Skin of body (tissue), 2 donors: Measurements from ENCODE around the gene BRD4. TPM values are rescaled to one million over a fixed set of nuclear protein-coding genes. Genes with fewer than 3 reads are reported as not detected.
A peak's percentile ranks its signal among the peaks of the same experiment; 100 is the strongest.

ENCODE experiments used
- DNase-seq: peaks from one replicate; lab custom pipeline; 2025; lab: John Stamatoyannopoulos, UW
- total RNA-seq: library from RNA; depleted of rRNA; stranded (reverse); fragments of >200 nt; gene quantifications from one replicate; pipeline ENCODE4 v1.2.3, GENCODE V29; 2014

The BRD4 gene
- total RNA-seq, 1 donor from 2014 or later, result 23.1 TPM

DNA sequence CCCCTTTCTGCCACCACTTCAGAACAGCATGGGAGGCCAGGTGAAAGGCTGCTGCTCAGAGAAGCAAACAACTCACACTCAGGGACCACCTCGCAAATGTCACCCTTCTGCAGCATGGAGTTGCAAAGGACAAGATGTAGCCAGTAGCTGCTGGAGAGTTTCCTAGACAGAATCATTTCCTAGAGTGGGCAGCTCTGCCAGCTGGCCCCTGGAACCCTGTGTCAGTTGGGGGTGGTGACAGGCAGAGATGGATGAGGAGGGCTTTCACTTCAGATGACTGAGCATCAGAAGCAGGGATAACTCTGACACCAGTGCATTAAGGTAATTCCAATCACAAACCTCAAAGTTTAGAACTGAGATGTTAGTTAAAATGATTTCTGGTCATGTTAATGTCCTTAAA lies 65.7 kb downstream of the BRD4 start:
- no peak for DNase-seq

DNA sequence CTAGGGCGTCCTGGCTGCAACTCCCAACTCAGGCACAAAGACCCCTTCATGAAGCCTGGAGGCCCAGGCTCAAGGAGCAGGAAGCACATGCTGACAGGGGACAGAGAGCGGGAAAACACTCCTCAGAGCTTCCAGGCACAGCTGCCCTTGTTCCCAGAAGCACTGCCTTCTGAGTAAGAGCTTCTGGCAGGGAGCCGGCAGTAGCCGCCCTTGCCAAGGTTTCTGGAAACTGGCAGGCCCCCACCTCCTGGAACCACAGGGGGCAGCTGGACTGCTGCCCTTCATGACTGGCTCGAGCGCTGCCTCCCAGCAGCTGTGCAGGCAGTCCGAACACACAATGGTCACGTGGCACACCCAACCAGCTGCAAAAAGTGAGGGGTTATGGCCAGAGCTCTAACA lies 66.5 kb downstream of the BRD4 start:
- peak; percentile 52 for DNase-seq

DNA sequence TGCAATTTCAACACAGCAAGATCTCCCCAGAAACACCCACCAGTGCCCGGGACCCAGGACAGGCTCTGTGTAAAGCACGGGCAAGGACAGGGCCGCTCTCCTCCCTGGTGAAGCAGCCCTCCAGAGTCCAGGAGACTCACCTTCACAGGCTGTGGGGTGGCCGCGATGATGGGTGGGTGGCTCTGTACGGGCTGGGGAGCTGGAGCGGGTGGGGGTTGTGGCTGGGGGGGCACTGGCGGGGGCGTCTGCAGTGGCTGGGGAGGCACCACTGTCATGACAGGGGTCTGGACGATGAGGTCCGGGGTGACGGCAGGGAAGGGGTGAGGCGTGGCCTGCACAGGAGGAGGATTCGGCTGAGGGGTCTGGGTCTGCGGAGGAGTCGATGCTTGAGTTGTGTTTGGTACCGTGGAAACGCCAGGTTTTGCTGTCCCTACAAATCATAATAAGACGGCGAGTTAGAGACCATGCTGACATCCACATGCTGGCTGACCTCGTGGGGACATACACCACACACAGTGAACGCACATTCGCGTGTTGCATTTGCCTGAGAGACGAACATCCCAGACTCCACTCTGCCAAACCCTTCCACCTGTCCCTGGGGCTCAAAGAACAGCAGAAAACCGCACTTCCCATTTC lies 67.0 kb downstream of the BRD4 start:
- DNase-seq, result no peak

DNA sequence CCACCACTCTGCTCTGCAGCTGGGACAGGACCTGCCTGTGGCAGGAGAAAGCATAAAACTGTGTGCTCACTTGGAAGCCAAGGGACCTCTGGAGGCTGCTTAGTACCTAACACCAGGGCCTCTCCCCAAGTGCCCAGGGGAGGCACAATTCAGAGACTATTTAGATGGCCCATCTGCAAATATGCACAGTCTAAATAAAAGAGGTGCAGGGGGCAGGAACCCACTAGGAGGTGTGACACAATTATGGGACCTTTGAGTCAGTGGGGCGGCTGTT lies 67.5 kb downstream of the BRD4 start:
- DNase-seq, result no peak

DNA sequence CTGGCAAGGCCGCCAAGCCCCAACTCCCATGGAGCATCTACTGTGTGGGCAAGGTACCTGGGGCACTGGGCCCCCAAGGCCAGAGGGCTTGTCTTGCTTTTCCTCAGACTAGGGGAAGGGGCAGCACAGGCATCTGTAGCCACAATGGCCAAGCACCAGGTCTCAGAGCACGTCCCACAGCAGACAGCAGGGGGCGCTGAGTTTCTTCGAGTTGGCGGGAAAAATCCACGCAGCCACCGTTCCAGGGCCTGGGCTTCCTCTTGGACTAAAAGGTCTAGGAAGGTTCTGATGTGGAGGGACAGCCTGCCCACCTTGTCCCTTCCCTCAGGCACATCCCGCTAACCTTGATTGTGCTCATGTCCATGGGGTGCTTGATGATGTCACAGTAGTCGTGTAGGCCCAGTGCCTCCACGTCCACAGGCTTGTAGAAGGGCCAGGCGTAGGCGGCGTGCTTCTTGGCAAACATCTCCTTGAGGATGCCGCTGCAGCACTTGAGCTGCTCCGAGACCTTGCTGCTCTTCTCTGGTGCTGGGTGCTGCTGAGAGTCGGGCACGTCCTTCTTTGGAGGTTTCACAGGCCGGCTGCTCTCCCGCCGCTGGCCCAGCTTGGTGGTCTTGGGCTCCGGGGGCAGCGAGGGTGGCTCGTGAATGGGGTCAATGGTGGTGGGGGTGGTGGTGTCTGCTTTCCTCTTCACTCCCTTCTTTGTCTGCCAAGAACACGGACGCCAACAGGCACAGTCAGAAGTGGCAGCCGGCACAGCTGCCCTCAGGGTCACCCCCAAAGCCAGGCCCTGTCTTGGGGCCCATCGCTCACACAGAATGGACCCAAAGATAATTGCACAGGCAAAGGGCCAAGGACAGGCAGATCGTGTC lies 68.0 kb downstream of the BRD4 start:
- DNase-seq, result no peak

DNA sequence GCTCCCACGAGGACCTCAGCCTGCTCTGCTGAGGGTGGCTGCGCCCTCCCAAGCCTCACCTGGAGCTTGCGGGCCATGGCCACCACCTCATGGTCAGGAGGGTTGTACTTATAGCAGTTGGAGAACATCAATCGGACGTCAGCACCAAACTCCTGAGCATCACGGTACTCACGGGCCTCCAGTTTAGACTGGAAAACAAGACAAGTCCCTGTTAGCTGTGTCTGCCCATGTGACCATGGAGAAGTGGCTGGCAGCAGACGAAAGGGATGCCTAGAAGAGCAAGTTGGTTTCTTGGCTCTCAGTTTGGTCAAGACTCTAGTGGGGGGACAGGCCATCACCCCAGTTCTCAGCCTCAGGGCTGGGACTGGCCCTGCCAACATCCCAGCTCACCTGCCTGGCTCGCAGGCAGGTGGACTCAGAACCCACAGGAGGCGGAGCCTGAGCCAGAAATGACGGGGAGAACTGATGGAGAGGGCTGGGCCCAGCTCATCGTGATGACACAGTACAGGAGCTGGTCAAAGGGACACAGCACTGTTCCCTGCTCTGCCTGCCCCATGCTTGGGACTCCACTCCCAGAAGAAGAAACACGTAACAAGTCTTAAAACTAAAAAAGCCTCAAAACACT lies 68.9 kb downstream of the BRD4 start:
- DNase-seq, result no peak

DNA sequence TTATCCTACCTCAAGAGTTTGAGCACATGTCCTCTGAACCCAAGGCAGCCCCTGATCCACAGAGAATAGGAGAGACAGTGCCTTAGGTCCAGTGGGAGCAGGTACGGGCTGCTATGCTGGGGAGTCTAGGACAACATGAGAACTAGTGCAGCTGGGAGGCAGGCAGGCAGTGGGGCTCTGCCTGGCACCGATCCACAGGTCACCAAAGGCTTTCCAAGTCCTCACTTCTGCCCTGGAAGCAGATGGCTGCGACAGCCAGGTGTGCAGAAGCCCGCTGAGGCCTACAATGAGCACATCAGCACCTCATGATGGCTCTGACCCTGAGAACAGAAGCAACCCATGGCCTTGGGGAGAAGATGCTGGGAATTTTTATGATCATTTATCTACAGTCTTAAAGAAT lies 70.3 kb downstream of the BRD4 start:
- no peak for DNase-seq

DNA sequence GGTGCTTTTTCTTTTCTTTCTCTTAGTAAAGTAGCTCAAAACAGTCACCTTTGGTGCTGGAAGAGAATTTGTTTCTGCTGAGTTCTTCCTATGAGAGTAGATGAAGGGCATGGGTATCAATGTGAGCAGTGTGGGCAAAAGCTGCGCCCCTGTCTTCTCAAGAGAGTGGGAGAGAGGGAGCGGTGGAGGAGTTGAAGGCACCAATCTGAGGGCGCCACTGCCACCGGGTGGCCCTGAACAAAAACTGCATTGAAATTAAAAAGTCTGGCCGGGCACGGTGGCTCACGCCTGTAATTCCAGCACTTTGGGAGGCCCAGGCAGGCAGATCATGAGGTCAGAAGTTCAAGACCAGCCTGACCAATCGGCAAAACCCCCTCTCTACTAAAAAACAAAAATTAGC lies 71.4 kb downstream of the BRD4 start:
- DNase-seq, result no peak

DNA sequence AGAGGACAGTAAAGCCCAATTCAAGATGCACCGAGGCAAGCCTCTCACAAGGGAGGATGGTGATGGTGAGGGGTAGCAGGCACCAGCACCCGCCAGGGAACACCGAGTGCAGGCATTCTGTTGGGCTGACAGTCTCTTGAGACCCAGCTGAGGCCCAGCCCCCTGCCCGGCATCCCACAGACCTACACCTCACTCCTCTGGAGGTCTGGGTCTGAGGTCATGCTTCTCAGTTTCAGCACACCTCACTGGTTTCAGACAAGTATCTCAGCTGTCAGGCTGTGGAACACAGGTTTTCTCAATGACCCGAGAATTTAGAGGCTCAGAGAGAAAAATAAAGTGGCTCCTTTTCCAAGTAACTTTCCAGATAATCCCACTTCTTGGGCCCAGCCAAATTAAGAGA lies 72.4 kb downstream of the BRD4 start:
- no peak for DNase-seq

DNA sequence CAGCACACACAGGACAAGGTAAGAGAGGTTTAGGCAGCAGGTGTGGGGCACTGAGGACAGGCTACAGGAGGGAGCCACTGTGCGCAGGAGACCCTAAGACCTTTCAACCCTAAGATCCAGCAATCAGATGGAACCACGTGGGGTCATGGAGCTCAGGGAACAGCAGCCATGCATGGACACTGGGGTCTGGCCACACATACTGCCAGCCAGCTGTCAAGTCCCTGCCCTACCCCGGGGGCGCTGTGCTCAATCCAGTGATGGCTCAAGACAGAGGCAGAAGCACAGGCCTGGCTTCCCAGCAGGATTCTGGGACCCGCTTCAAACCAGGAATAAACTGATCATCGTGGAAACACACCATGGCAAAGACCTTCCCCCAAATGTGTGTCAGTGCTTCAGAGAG lies 74.6 kb downstream of the BRD4 start:
- DNase-seq, result no peak

DNA sequence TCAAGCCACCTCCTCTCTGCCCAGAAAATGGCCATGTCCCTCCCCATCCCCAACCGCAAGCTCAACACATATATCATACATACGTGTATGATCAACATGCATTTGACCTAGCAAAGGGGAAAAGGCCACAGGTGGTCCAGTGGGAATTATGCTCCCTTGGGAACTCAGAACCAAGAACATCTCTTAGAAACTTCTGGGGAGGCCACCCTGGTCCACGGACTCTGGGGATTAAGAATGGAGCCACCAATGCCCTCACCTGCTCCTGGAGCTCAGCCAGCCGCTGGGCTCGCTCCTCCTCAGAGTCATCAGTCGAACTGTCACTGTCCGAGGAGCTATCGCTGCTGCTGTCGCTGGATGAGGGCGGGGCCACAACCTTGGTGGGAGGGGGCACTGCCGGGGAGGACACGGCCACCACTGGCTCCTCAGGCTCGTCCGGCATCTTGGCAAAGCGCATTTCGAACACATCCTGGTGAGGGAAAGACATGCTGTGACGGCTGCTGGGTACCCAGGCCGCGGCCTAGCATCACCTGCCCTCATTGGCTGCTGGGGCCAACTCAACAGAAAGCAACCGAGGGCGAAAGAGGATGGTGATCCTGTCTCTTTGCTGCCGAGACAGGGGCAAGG lies 75.5 kb downstream of the BRD4 start:
- no peak for DNase-seq

DNA sequence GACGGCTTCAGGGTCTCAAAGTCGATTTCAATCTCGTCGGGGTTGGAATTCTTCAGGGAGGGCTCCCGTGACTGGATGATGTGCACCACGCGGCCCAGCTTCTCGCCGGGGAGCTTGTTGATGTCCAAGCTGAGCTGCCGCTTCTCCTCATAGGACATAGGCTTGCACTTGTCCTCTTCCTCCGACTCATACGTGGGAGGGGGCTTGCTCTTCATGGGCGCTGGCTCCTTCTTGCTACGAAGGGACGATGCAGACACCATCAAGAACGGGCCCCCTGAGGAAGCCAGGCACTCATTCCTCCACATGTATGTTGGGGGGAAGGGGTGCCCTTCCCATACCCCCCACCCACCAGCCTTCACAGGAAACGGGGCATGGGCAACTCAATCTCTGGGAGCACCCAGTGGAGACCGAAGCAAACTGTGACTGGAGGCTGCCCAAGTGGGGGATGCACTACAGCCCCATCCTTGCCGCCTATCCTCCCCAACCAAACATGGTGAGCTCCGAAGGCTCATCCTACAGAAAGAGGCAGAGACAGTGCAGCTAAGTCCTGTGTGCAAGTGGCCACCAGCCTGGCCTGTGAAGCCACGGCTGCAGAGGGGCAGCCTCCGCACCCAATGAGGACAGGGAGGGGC lies 76.9 kb downstream of the BRD4 start:
- DNase-seq, result no peak

DNA sequence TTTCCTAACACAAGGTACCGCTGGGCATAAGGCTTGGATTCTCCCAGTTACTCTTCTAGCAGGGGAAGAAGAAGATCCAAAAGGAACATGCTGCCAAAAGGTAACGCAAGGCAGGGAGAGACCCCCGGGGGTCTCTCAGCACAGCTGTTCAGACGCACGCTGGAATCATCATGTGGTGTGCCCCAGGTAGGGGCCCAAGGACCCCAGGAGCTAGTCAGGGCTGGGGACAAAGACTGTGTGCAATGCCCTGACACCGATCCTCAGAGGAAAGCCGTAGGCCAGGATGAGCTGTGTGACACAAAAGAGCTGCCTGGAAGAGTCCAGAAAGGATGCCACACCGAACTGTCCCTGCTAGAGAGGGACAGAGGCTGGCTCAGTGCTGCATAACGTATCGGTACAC lies 77.8 kb downstream of the BRD4 start:
- no peak for DNase-seq

DNA sequence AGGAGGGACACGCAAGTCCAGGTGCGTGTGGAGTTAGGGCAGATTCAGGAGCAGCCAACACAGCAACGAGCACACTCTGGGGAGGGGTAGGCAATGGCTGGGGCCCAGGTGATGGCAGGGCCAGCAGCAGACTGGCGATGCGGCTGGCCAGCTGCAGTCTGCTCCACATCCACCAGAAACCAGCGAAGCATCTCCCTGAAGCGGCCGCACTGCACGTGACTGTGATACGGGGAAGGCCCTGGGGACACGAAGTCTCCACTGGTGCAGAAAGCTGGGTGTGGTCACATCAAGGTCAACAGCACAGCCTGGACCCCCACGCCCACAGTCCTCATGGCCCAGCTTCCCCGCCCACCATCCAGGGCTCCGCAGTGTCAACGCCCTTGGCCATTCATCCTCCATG lies 78.8 kb downstream of the BRD4 start:
- no peak for DNase-seq

DNA sequence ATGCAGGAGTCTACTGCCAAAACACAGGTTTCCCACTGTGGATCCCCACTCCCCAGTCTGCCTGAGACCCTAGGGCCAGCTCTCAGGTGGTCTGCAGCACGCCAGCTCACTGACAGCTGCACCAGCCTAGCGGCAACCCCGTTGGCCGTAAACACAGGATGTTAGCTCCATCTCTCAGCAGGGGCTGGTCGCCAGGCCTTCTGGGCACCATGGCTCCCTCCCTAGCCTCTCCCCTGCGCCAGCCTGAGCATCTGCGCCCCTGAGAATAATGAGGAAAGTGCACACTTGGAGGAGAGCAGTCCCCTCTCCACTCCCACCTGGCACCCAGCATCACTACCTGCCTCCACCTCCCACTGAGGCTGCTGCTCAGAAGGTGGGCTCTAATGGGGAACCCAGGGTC lies 79.3 kb downstream of the BRD4 start:
- no peak for DNase-seq

DNA sequence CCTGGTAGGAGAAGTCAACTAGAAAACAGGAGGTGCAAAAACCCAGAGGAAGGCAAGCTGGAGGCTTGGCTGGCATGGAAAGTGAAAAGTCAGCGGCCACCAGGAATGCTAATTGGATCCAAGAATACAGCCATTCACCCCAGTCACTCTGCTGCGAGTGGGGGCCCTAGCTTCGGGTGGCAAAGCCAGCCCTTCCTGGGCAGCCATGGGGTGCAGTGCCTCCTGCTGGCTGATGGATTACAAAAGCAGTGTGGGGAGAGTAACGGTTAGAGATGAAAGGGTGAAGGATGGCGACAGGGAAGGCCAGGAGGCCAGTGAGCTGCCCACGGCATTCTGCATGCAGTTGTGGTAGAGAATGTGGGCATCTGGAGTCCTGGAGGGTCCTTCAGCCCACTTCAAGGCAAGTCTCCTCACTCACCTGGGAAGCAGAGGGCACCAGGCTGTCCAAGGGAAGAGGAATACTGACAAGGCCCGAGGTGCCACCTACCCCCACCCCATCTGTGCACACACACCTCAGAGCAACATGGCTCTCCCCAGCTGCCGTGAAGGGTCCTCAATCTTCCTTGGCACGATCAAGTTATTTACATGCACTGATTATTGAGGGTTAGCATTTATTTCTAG lies 79.8 kb downstream of the BRD4 start:
- no peak for DNase-seq

DNA sequence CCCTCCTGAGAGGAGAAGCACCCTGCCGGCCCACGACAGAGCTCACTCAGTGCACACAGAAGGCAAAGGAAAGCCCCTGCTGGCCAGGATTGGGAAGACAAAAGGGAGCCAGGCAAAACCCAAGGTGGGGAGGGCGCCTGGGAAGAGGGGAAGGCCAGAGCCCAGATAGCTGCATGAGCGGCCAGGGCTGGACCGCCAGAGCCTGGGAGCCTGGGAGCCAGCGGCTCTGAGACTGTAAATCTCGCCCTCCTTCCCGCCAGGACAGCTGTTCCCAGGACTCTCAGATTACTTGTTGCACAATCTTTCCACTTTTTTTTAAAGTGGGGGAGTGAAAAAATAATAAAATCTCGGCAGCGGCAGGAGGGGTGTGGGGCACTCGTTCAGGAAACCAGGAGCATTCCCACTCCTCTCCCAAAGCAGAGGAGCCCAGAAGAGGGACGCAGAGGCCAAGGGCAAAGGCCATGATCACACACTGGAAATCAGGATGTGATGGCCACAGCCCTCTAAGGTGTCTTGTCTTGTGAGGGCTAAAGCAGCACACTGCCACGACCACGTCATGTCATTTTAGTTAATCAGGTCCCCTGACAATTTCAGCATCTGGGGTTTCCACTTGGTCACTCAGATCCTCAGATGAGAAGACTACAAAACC lies 80.5 kb downstream of the BRD4 start:
- peak; percentile 85 for DNase-seq

DNA sequence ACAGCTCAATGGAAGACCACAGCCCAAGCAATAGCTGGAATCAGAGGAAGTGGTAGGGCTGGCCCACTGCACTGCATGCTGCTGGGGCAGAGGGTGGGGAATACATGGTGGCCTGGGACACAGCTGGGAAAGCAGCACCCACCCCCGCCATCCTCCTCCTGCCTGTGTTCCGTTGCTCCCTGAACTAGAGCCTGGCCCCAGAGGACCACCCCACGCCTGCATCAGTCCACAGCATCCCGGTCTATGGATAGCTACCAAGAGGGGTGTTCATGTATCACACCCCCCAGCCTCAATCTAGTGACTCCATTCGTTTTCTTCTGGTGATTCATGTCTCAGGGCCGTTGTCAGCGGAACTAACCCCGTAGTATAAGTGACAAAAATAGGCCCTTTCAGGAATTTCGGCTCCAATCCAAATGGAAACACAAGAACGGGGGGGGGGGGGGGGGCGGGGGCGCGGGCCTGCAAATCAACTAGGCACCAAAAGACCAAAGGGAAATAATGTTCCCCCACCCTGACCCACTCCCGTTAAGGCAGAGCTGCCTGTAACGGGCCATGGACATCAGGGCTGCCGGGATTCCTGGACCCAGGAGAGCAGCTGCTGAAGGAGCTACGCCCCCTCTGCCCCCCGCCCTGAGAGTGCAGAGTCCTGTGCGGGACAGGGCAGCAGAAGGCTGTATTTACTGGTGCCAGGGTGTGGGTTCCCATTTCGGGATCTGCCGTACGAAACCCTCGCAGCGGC lies 81.2 kb downstream of the BRD4 start:
- peak; percentile 73 for DNase-seq

DNA sequence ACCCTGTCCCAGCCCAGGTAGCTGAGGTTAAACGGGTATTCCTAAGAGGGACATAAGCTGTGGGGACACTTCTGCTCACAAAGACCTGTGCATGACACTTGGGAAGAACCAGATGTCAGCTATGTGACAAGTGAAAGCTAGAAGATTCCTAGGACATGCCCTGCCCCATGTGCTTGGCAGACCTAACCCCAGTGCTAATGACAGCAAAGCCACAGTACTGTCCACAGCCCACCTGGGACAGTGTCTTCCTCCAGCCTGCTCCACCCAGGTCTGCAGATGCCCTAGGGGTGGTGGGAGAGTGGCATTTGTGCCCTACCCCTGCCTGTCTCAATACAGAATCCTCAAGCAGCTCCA lies 81.7 kb downstream of the BRD4 start:
- DNase-seq, result peak; percentile 71

DNA sequence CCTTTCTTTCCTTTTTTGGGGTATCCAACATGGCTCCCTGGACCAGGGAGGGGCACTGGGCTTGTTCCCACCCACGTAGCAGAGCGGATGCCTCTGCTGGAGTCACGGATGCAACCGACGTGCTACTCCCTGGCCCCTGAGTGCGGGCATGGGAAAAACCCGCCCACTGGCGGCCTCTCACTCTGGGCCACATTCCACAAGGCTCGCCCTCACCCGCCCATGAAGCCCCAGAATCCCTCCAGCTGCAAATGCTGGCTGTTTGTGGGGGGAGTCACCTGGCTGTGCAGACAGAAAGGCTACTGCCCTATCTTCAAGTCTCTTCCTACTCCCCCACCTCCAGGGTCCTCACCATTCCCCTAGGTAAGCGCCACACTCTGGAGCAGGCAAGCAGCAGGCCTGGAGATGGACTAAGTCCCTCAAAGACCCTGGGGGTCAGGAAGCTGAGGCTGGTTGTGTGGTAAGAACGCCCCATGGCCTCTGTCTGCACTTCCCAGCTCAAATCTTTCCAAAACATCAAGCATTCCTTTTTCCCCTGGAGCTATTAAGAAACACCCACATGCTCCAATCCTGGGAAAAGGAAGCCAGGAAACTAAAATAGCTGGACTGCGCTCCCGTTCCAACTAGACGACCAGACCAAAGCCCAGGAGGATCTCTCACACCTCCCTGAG lies 82.2 kb downstream of the BRD4 start:
- peak; percentile 78 for DNase-seq
